Kidney capillary endothelial cell (primary cell): ENCODE results near the gene RTP5.
"Not testable (repeated sequence)": the region's sequence is repeated elsewhere in the genome, so short reads cannot be mapped to it uniquely, and the experiment has no call there.

Experiments used
- DNase-seq: peaks from one replicate; pipeline ENCODE4 v3.0.0-alpha.2; 2018; ENCODE audit warnings: low spot score

Gene RTP5

GRCh38 chr2:241902357-241902991 is 32.9 kb downstream of the RTP5 start:
- DNase-seq: no peak

DNA sequence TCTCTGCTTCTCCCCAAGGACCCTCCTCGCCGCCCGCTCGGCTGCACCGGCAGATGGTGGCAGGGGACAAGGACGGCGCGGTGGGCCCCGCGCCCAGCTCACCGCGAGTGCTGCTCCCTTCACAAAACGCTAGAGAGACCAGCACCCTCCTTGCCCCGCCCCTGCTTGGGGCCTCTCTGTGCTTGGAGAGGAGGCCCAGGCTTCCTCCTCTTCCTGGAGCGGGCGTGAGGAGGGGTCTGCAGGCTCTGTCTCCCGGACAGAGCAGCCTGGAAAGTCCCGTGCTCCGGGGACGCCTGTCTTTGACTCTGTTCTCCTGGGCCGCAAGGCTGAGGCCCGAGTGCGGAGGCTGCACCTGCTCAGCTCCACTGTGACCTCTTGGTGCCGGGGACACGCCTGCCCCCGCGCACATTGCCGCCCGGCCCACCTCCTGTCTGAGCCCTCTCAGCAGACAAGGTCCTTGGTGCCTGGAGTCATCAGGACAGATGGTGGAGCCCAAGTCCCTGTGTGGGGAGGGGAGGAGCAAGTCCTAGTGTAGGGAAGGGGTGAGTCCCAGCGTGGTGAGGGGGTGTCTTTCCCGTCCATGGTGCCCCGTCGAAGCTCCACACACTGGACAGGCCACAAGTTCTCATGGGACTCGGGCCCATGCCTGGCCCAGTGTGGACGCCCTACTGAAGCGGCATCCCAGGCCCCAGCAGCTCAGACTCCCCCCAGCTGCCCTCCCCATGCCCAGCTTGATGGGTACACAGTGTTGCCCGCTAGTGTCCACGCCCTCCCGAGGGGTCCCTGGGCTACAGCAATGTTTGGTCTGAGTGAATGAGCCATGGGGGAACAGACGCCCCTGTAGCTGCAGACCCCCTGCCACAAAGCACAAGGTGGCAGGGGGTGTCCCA is 33.8 kb downstream of the RTP5 start:
- DNase-seq: no peak

DNA sequence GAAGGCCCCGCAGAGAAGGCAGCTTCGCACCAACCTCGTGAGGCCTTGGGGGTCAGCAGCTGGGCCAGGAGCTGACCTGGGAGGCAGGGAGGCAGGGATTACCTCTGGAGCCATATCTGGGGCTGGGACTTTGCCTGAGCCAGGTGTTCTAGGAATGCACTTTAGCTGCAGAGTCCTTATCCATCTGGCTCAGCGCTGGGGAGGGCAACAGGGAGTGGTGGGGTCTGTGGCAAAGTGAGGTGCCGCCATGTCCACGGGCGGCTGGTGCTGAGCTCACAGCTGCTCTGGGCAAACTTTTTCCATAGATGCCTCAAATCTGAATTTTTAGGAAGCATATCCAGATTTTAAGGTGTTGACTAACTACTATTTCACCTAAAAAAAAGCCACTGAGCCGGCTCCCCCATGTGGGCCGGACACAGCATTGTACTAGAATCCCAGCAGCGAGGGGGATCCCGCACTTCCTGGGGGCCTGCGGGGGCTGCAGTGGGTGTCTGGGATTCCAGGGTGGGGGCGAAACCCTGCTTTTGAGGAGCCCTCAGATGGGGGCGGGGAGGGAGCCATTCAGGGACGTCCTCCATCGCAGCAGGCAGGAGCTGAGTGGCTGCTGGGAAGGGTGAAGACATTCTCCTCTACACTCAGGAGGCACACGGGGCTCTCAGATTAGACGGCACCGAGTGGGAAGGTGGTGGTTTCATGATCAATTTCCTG is 34.6 kb downstream of the RTP5 start:
- no peak for DNase-seq

- DNase-seq: no peak
Observed at GRCh38 chr2:241904791-241905710, 35.5 kb downstream of the RTP5 start.

GRCh38 chr2:241905716-241906377 is 36.3 kb downstream of the RTP5 start:
- no peak for DNase-seq

GRCh38 chr2:241906378-241906770 is 36.8 kb downstream of the RTP5 start:
- not testable (repeated sequence) for DNase-seq

DNA sequence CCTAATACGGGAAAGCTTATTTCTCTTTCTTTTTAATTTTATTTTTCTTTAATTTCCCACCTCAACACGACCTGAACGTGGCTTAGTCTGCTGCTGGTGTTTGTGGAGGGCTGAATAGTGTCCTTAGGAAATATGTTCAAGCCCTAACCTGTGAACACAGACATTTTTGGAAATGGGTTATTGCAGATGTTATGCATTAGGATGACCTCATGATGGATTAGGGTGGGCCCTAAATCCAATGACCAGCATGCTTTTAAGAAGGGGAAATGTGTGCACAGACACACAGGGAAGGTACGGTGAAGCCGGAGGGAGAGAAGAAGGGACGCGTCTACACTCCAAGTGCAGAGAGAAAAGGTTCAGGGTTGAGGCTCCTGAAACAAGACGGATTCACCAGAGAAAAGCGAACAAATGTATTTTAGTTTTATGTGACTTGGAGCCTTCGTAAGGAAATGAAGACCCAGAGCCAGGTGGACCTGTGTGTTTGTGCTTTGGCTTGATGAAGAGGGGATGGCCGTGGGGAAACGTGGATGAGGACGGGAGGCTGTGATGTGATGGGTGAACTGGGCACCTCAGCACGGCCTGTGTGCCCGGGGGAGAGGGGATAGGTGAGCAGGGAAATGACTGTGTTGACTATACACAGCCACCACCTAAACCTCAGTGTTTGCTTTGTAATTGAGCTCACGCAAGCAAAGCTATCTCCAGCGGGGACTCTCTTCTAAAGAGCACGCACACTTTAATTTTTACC is 37.5 kb downstream of the RTP5 start:
- DNase-seq: no peak

DNA sequence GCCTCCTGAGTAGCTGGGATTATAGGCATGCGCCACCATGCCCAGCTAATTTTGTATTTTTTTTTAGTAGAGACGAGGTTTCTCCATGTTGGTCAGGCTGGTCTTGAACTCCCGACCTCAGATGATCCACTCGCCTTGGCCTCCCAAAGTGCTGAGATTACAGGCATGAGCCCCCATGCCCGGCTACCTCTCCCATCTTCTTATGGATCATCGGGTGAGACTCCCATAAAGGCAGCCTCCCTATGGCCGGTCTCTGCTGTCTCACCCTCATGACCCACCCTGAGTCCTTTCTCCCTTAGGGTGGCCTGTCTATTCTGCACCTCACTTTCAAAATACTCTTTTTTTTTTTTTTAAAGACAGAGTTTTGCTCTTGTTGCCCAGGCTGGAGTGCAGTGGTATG is 38.3 kb downstream of the RTP5 start:
- DNase-seq: not testable (repeated sequence)

DNA sequence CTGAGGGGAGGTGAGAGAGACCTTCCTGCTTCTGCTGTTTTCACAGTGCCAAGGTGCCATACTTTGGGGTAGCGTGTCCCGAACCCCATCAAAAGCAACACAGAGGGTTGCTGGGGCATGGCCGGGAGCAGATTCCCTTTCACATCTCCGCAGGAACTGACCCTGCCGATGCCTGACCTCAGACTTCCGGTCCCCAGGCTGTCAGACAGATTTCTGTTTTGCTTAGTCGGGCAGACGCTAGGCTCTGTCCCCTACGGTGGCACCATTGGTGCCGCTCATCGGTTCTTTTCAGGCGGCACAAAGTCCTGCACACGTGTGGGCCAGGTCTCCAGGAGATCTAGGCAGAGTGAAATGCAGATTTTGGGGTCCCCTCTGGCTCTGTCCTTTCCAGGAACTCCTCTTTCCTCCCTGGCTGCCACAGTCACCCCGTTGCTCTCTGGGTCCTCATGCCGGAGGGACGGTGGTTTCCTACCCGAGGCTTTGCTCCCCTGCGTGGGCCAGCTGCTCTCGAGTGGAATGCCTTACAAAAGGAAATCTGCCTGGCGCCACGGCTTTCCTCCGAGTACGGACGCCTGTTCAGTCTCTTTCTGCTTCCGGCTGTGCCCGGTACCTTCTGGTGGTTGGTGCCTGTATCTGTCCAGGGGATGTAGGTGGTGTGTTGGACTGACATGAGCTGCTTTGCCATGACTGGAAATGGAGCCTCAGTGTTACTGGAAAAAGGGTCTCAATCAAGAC is 39.3 kb downstream of the RTP5 start:
- peak; percentile 27 for DNase-seq

DNA sequence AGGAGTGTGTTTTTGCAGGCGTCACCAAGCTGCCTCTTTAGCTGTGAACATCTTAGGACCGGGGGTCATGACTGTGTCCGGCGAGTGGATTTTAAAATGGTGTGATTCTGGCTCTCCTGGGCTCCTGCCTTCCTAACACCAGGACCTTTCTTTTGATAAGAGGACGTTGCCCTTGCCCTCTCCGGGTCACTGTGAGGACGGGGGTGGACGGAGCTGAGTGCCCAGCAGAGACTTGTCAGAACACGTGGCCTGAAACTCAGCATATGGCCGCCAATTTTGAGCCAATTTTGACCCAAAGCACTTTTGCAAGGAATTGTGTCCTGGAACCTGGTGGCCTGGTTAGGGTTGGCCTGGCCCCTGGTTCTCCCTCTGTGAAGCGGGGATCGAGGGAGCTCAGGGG is 40.2 kb downstream of the RTP5 start:
- no peak for DNase-seq

DNA sequence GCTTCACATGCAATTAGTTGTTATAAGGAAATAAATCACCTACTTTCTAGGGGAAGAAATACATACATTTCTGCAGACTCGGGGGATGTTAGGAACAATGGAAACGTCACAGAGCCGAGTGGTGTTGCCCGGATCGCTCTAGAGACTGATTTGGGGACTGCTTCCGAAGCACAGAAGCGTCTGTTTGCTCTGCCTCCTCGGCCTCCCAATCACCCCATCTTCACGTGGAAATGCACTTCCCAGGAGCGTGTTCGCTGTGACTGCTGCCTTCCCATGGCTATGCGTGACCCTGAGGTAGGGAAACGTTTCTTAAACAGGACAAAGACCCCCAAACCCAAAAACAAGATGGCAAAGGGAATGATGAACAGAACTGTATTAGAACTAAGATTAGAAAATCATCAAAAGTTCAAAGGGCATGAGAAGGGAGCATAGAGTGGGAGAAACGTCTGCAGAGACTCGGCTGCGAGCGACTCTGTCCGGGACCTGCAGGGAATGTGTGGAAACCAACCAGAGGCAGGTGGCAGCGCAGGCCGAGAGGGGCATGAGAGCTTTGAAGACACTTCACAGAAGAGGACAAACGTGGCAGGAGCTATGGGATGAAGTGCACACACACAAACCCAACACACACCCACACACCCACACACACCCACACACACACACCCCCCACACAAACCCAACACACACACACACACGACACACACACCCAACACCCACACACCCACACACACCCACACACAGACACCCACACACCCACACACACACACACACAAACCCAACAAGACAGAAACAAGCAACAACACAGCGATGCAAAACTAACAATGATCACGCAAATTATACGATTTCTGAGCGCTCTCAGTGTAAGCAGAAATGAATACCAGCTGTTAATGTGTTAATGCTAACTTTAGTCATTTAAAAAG is 41.3 kb downstream of the RTP5 start:
- no peak for DNase-seq

- no peak for DNase-seq
Observed at GRCh38 chr2:241911551-241911950, 42.0 kb downstream of the RTP5 start.

- DNase-seq: no peak
Observed at GRCh38 chr2:241912021-241912555, 42.6 kb downstream of the RTP5 start.

DNA sequence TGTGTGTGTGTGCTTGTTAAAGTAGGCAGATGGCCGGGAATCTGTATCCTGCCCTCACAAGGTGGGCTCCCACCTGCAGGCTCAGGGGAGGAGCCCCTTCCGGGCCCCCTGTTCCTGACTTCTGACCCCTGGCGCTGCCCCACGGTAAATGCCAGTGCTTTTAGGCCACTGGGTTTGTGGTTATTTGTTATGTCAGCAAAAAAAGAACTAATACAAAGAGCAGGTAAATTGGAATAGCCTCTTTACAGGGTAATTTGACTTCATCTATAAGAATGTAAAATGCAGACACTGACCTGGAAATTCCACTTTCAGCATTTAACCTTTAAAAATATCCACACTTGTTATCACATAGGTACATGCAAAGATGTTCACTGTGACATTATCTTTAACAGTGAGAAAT is 44.2 kb downstream of the RTP5 start:
- no peak for DNase-seq

DNA sequence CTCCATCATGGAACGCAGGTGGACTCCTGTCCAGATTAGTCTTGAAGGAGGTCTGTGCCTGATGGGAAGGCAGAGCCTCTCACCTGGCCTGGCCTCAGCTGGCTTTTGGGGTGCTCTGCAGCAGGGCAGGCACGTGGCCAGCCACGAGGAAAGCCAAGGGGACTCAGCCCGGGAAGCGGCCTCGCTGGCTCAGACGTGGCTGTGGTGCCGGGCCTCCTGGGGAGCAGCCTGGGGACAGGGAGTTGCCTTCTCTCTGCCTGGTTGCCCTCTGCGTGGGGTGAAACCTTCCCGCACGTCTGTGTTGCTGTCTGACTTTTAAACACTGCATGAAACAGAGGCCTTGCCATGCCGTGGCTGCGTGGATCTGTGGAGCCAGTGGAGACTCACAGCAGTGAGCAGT is 45.0 kb downstream of the RTP5 start:
- no peak for DNase-seq

- DNase-seq: not testable (repeated sequence)
Observed at GRCh38 chr2:241921631-241922030, 52.1 kb downstream of the RTP5 start.

DNA sequence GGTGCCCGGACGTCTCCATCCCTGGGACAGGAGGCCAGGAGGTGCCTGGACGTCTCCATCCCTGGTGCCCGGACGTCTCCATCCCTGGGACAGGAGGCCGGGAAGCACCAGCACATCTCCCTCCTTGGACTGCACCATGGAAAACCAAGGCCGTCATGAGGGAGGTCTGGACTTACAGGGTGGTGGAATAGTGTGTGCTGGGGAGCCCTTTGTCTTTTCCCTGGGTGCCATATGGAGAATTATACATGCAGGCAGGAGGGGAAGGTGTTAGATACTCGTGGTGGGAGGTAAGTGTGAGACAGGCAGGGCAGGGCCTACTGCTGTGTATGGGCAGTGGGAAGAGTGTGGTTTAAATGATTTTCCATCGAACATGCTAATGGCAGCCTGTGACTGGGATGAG is 52.9 kb downstream of the RTP5 start:
- no peak for DNase-seq

- not testable (repeated sequence) for DNase-seq
Observed at GRCh38 chr2:241922816-241923601, 53.5 kb downstream of the RTP5 start.
